ENCODE data around the gene JUP. TPM values are rescaled to one million over a fixed set of nuclear protein-coding genes. Genes with fewer than 3 reads are reported as not detected.
A peak's percentile ranks its signal among the peaks of the same experiment; 100 is the strongest.

Gene JUP
- total and polyA plus RNA-seq, 8 donors, result 31.1 to 93.5 (median 45.2) TPM

DNA sequence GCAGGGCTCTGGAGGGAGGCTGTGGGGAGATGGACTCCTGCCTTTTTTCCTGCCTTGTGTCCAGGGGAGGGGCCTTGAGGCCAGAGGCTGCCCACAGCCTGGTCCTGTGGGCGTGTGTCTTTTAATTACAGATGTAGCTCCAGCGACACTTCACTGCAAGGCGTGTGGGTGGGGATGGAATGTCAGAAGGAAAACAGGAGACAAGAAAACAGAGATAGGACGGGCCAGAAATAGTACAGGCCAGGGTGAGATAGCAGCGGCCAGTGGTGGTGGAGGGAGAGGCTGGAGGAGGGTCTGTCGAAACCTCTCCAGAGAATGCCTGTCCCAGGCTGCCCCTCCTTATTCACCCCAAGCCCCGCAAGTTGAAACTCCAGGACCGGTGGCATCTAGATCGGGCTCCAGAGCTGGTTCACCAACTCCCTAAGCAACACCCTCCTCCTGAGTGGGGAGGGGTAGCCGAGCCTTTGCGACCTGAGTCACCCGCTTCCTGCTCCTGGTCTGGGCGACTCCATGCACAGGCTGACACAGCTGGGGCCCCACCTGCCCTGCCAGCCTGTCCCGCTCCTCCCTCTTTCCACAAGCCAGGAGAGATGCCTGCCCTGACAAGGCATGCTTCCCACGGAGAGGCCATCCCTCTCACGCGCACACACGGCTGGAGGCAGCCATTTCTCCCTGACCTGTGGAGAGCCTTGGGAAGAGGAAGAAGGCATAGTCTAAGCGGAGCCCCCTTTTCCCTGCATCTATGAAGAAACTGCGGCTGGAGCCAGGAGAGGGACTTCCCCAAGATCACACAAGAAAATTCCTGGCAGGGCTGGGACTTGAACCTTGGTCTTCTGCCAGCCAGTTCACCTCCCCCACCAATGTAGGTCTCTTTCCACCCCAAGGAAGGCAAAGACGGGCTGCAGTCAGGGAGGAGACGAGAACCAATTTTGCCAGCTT, 6.6 kb upstream of the JUP start:
- Histone ChIP-seq H3K9me3 (no peaks in the 10 kb centered on the region), H3K27ac (peak overlapping the region; percentile 22 to 81 (median 65)), H3K4me3 (peak overlapping the region in 1 of 4 donors; percentile 5), H3K36me3 (no peaks in the 10 kb centered on the region), H3K4me1 (peaks cover 8 to 19% (median 12%) of the 10 kb centered on the region in 3 donors), H3K27me3 (no peaks in the 10 kb centered on the region)
- ATAC-seq (peak; percentile 86 to 91 (median 90)), FAIRE-seq (no peak), DNase-seq (peak in 5 of 6 donors; percentile 64 to 81 (median 75))
- no peak for TF ChIP-seq CTCF (IDR thresholded peaks at IDR 0.05)
- intact Hi-C loops (cut with DNase I), result no loop called here
- 16 to 20% methylated on average over 20 to 22 of the region's 22 CpGs for WGBS, 2 donors

DNA sequence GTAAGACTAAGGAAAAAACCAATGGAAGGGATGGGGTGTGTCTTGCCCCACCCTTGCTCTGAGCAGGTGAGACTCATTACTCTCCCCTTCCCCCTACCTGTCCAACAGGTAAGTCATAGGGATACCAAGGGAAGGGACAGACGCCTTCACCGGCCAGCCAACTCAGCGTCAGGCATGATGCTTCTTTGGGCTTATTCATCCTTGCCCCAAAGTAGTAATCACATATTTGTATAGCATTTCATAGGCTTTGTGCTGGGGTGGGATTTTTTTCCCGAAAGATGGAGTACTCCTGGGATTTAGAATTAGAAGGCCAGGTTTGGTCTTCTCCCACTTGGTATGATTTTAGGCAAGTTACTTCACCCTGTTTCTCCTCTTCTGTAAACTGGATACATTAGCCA, 509 bp upstream of the JUP start:
- TF ChIP-seq CTCF (IDR thresholded peaks at IDR 0.05), result no peak
- 13 to 26% methylated on average over 4 of the region's 4 CpGs for WGBS, 2 donors
- intact Hi-C loops (cut with DNase I), result no loop called here
- no peaks in the 10 kb centered on the region for H3K9me3 ChIP-seq
- H3K4me3 ChIP-seq, result peak overlapping the region in 1 of 4 donors; percentile 88
- H3K27ac ChIP-seq, result peak overlapping the region in 3 of 4 donors; percentile 16 to 78 (median 76)
- no peaks in the 10 kb centered on the region for H3K27me3 ChIP-seq
- no peaks in the 10 kb centered on the region for H3K36me3 ChIP-seq
- DNase-seq (no peak), ATAC-seq (no peak), FAIRE-seq (no peak)
- H3K4me1 ChIP-seq, result peaks cover 5 to 27% (median 7%) of the 10 kb centered on the region in 3 donors

- Histone ChIP-seq H3K9me3 (no peaks in the 10 kb centered on the region), H3K36me3 (no peaks in the 10 kb centered on the region), H3K27ac (peak overlapping the region; percentile 90 to 98 (median 95)), H3K27me3 (no peaks in the 10 kb centered on the region), H3K4me3 (peak overlapping the region; percentile 52 to 88 (median 70)), H3K4me1 (peaks cover 5 to 29% (median 7%) of the 10 kb centered on the region in 3 donors)
- intact Hi-C loops (cut with DNase I), result no loop called here
- FAIRE-seq, result no peak
- no peak for TF ChIP-seq CTCF (IDR thresholded peaks at IDR 0.05)
- ATAC-seq, result peak; percentile 40 to 52 (median 50)
- 1% methylated on average over 17 to 22 of the region's 22 CpGs for WGBS, 2 donors
- DNase-seq, result peak; percentile 71 to 87 (median 74)
Measured at GRCh38 chr17:41785859-41786226, 668 bp downstream of the JUP start.

GRCh38 chr17:41785091-41785858, 1.2 kb downstream of the JUP start:
- ATAC-seq (no peak), DNase-seq (no peak)
- peaks cover 5 to 29% (median 7%) of the 10 kb centered on the region in 3 donors for H3K4me1 ChIP-seq

More at GRCh38 chr17:41785091-41785858, 1.2 kb downstream of the JUP start:
- peak overlapping the region; percentile 52 to 88 (median 70) for H3K4me3 ChIP-seq
- no peaks in the 10 kb centered on the region for H3K27me3 ChIP-seq
- intact Hi-C loops (cut with DNase I), result no loop called here
- peak overlapping the region; percentile 90 to 98 (median 95) for H3K27ac ChIP-seq
- H3K9me3 ChIP-seq, result no peaks in the 10 kb centered on the region
- FAIRE-seq, result no peak
- no peak for TF ChIP-seq CTCF (IDR thresholded peaks at IDR 0.05)
- 6% methylated on average over 12 to 13 of the region's 13 CpGs for WGBS, 2 donors
- H3K36me3 ChIP-seq, result no peaks in the 10 kb centered on the region

All from pancreas (tissue), 10 donors.